Nephron progenitor cell (in vitro differentiated cells): ENCODE data around the gene GTF3C2.
A peak's percentile ranks its signal among the peaks of the same experiment; 100 is the strongest.

Source experiments
- DNase-seq: peaks from one replicate; pipeline ENCODE4 v3.0.0; 2021
- H3K27ac Mint-ChIP-seq: 2 replicates; pipeline ENCODE4 v1.8.0; 2021; ENCODE audit warnings: mild to moderate bottlenecking, moderate library complexity, mixed read lengths
- H3K27me3 Mint-ChIP-seq: 2 replicates; pipeline ENCODE4 v1.8.0; 2021; ENCODE audit warnings: mild to moderate bottlenecking, low read depth, mixed read lengths; ENCODE audit not compliant: poor library complexity
- H3K36me3 Mint-ChIP-seq: 2 replicates; pipeline ENCODE4 v1.8.0; 2021; ENCODE audit warnings: low read depth, mixed read lengths
- H3K4me1 Mint-ChIP-seq: 2 replicates; pipeline ENCODE4 v1.8.0; 2021; ENCODE audit warnings: mixed read lengths
- H3K4me3 Mint-ChIP-seq: 2 replicates; pipeline ENCODE4 v1.8.0; 2021; ENCODE audit warnings: mild to moderate bottlenecking, moderate library complexity, mixed read lengths
- H3K9me3 Mint-ChIP-seq: 2 replicates; pipeline ENCODE4 v1.8.0; 2021; ENCODE audit warnings: mild to moderate bottlenecking, moderate library complexity, mixed read lengths
- TF ChIP-seq, protein P1 (sequence below): fragments of 200-600 bp; sonication (generic); IDR thresholded peaks from 2 replicates; pipeline ENCODE4 v1.5.0; 2021; ENCODE audit warnings: antibody characterized with exemption

GTF3C2 gene

DNA sequence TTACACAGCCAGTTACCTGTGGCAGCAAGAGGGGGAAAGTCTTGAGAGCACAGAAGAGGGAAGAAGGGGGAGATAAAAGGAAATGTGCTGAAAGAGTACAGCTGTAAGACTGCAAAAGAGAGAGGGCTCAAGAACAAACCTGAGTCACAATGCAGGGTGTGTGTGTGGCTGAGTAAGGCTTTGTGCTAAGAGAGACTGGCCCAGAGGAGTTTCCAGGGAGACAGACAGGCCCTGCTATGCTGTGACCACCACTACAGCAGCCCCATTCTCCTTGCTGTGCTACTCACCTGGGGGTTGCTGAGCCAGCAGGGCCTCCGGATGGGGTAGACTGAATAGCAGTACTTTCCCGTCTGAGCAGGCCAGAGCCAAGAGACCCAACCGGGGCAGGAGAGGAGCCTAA is 21.3 kb downstream of the GTF3C2 start:
- Mint-ChIP-seq H3K27me3 (peaks cover 2% of the 10 kb centered on the region), H3K4me3 (no peak overlapping the region), H3K9me3 (no peaks in the 10 kb centered on the region), H3K27ac (no peak overlapping the region), H3K4me1 (no peaks in the 10 kb centered on the region), H3K36me3 (peaks cover 58% of the 10 kb centered on the region)
- TF ChIP-seq, protein P1, sequence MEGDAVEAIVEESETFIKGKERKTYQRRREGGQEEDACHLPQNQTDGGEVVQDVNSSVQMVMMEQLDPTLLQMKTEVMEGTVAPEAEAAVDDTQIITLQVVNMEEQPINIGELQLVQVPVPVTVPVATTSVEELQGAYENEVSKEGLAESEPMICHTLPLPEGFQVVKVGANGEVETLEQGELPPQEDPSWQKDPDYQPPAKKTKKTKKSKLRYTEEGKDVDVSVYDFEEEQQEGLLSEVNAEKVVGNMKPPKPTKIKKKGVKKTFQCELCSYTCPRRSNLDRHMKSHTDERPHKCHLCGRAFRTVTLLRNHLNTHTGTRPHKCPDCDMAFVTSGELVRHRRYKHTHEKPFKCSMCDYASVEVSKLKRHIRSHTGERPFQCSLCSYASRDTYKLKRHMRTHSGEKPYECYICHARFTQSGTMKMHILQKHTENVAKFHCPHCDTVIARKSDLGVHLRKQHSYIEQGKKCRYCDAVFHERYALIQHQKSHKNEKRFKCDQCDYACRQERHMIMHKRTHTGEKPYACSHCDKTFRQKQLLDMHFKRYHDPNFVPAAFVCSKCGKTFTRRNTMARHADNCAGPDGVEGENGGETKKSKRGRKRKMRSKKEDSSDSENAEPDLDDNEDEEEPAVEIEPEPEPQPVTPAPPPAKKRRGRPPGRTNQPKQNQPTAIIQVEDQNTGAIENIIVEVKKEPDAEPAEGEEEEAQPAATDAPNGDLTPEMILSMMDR: no peak
- DNase-seq: no peak

DNA sequence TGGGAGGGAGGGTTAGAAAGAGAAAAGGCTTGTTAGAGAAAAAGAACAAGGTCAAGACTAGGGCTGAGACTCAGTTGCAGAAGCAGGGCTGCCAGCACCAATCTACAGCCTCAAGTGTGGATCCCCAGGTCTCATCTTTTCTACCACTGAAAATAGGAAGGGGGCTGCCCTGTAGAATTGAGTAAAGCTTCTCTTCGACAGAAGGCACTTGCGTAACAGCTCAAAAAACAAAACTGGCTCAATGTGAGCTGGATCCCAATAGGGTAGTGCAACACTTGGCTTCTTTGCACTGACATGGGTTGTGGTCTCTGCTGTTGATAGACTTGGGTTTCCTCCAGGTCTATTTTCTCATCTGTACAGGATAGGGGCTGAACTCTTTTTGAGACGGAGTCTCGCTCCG is 31.8 kb downstream of the GTF3C2 start:
- Mint-ChIP-seq H3K9me3 (no peaks in the 10 kb centered on the region), H3K27me3 (peaks cover 3% of the 10 kb centered on the region), H3K27ac (no peak overlapping the region), H3K36me3 (peaks cover 47% of the 10 kb centered on the region), H3K4me3 (peak overlapping the region; percentile 24), H3K4me1 (peaks cover 33% of the 10 kb centered on the region)
- TF ChIP-seq, protein P1: no peak
- DNase-seq: no peak

DNA sequence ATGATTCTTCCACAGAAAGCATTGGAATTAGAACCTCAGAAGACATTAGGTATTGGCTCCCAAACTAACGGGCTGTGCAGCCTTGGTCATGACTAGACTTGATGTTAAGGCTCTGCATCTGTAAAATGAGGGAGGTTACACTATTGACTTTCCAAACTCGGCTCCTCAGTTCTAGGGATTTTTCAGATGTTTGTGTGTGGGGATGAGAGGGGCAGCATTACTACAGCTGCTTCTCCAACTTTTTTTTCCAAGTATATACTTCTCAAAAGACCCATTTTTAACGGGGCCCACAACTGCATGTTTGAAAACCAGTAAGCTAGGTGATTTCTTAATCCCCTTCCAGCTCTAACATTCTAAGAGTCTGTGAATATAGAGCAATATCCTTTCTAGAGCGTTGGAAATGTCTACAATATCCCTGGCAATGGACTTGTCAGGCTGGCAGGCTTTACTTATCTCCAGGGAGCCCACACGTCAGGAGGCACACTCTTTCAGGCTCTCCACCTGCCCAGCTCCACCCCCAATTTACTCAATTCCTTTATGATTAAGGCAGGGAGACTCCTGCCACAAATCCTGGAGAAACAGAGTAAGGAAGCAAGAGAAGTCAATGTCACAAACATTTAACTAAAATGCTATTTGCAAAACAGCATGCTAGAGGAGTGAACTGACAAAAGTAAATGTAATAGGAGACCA is 32.8 kb downstream of the GTF3C2 start:
- peak overlapping the region; percentile 98 for H3K27ac Mint-ChIP-seq
- no peak for DNase-seq
- TF ChIP-seq, protein P1: no peak
- peaks cover 33% of the 10 kb centered on the region for H3K4me1 Mint-ChIP-seq
- peaks cover 3% of the 10 kb centered on the region for H3K27me3 Mint-ChIP-seq
- H3K36me3 Mint-ChIP-seq: peaks cover 37% of the 10 kb centered on the region
- H3K9me3 Mint-ChIP-seq: no peaks in the 10 kb centered on the region
- peak overlapping the region; percentile 100 for H3K4me3 Mint-ChIP-seq

DNA sequence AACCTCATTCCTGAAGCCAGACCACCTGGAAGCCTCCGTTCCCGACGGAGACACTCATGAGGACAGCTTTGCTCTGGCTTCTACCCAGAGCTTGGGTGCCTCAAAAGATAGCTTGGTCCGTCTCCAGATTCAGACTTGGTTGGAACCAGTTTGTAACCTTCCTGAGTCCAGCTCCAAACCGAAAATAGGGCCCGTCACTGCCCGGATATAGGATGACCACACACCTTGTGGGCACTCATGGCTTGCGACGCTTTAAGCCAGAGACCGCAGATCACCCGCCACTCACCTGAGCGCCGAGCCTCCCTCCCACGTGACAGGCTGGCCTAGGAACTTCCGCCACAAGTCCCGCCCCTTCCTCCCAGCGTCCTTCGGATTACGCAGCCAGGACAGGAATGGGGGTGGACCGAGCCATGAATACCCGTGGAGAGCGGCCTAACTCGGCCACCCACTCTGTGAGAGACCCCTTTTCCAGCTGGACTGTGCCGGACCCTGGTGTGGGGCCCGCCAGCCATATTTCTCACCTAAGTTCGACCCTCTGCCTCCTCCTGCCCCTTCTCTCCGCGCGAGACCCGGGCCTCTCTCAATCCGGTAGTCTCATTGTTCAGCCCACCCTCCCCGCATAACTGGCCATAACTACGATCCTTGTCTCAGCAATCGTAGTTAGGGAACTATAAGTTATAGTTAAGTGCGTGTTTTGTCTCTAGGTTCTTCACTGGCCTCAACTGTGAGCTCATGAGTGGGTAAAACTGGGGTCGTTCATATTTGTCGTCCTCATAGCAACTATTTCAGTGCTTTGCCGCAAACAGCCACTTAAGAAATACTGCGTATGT is 33.6 kb downstream of the GTF3C2 start, which contains the start of gene MPV17:
Gene MPV17 (minus strand): TSS at position 332 of the 830 bp plus-strand sequence. CDS start 580 bp downstream, outside the sequence.
- Mint-ChIP-seq H3K27me3 (peaks cover 3% of the 10 kb centered on the region), H3K27ac (peak within 1 kb of the TSS; percentile 98), H3K36me3 (peaks cover 30% of the 10 kb centered on the region), H3K4me3 (peak within 1 kb of the TSS; percentile 100), H3K9me3 (no peaks in the 10 kb centered on the region), H3K4me1 (peaks cover 33% of the 10 kb centered on the region)
- TF ChIP-seq, protein P1: no peak
- peak; percentile 86 for DNase-seq

DNA sequence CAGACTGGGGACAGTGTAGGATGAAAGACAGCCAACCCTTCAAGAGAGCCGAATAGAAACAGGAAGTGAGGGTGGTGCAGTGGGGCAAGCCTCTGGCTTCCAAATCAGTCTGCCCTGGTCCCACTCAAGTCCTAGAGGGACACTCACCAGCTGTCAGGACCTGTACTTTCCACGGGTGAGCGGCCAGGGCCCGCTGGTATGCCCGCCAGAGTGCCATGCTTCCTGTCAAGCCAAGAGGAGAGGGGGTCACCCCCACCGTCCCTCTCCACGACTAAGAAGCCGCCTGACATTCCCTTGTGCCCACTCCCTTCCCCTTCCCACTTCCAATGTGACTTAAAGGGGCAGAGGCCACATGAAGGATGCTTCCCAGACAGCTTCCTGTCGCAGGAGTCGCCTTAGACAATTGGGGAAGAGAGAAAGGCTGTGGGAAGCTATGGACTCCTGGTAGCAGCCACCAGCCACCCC is 34.2 kb downstream of the GTF3C2 start:
- Mint-ChIP-seq H3K27me3 (peaks cover 3% of the 10 kb centered on the region), H3K9me3 (no peaks in the 10 kb centered on the region), H3K4me1 (peaks cover 33% of the 10 kb centered on the region), H3K27ac (no peak overlapping the region), H3K4me3 (peak overlapping the region; percentile 100), H3K36me3 (peaks cover 26% of the 10 kb centered on the region)
- TF ChIP-seq, protein P1: no peak
- peak; percentile 29 for DNase-seq
